GM12801 (cell line): ENCODE results near the gene KCNN3.

Source experiments
- TF ChIP-seq, protein P1 (sequence below): IDR thresholded peaks from one replicate; pipeline ENCODE4 v1.5.1; 2011; ENCODE audit warnings: control low read depth; ENCODE audit not compliant: insufficient read length; ENCODE audit errors: extremely low read depth

Gene KCNN3

DNA sequence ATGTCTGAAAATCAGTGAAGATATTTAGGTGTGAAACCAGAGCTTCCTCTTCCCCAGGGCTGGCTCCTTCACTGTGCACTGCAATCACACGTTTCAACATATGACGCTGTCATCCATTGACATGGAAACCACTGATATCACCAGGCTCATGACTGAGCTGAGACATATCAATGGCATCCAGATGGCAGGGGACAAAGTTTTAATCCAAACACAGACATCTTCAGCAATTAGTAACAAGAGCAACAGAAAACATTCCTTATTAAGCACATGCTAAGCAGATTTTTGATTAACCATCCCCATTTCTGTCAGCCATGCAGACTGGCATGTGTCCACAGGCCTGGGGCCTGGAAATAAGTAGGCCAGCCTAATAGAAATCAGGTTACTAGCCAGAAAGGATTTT lies 154.1 kb downstream of the KCNN3 start:
- TF ChIP-seq, protein P1, sequence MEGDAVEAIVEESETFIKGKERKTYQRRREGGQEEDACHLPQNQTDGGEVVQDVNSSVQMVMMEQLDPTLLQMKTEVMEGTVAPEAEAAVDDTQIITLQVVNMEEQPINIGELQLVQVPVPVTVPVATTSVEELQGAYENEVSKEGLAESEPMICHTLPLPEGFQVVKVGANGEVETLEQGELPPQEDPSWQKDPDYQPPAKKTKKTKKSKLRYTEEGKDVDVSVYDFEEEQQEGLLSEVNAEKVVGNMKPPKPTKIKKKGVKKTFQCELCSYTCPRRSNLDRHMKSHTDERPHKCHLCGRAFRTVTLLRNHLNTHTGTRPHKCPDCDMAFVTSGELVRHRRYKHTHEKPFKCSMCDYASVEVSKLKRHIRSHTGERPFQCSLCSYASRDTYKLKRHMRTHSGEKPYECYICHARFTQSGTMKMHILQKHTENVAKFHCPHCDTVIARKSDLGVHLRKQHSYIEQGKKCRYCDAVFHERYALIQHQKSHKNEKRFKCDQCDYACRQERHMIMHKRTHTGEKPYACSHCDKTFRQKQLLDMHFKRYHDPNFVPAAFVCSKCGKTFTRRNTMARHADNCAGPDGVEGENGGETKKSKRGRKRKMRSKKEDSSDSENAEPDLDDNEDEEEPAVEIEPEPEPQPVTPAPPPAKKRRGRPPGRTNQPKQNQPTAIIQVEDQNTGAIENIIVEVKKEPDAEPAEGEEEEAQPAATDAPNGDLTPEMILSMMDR = no peak

DNA sequence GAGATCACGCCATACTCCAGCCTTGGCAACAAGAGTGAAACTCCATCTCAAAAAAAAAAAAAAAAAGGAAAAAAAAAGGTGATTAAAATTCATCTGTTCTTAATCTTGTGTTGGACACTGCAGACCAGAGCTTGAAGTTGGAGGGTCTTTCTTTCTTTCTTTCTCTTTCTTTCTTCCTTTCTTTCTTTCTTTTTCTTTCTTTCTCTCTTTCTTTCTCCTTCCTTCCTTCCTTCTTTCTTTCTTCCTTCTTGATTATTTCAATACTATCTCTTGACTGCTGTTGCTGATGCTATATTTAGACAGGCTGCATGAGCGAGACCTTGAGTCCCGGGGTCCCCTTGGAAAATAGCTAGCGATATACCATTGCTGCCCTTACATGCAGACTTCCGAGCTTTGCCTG lies 154.7 kb downstream of the KCNN3 start:
- TF ChIP-seq, protein P1 = no peak

DNA sequence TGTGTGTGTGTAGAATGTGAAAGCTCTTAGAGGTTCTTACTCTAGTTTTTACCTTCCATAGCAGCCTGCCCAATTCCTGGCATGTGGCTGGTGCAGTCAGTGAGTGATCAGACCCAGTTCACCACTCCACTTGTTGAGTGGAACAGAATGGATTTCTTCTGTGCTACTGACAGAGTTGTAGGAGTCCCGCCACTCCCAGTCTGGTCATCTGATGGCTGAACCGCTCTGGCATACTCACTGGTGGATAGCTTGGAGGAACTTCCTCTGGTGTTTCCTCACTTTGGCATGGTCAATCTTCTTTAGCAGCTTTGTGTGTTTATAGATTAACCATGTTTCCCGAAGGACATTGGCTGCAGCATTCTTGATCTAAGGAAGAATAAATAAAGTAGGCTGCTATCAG lies 155.4 kb downstream of the KCNN3 start:
- TF ChIP-seq, protein P1 = no peak

DNA sequence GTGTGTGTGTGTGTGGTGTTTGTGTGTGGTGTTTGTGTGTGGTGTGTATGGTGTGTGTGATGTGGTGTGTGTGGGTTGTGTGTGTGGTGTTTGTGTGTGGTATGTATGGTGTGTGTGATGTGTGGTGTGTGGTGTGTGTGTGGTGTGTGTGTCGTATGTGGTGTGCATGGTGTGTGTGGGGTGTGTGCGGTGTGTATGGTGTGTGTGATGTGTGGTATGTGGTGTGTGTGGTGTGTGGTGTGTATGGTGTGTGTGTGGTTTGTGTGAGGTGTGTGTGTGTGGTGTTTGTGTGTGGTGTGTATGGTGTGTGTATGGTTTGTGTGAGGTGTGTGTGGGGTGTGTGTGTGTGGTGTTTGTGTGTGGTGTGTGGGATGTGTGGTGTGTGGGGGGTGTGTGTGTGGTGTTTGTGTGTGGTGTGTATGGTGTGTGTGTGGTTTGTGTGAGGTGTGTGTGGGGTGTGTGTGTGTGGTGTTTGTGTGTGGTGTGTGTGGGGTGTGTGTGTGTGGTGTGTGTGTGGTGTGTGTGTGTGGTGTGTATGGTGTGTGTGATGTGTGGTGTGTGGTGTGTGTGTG lies 155.9 kb downstream of the KCNN3 start:
- TF ChIP-seq, protein P1 = no peak

DNA sequence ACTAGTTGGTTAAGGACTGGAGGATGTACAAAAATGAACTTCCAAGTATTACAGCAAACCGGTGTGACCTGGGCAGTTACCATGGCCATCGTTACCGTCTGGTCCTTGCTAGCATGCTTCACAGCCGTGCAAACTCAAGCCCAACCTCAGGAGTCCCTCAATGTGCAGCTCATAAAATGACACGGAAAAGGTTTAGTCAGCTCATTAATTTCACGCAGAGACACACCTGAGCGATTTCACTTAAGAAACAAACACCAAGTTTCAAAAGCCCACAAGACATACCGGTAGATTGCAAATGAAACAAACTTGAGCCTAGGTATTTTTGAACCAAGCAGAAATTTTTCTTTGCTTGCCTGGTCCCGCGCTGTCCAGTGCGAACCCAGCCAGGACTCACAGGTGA lies 157.1 kb downstream of the KCNN3 start:
- TF ChIP-seq, protein P1 = no peak

DNA sequence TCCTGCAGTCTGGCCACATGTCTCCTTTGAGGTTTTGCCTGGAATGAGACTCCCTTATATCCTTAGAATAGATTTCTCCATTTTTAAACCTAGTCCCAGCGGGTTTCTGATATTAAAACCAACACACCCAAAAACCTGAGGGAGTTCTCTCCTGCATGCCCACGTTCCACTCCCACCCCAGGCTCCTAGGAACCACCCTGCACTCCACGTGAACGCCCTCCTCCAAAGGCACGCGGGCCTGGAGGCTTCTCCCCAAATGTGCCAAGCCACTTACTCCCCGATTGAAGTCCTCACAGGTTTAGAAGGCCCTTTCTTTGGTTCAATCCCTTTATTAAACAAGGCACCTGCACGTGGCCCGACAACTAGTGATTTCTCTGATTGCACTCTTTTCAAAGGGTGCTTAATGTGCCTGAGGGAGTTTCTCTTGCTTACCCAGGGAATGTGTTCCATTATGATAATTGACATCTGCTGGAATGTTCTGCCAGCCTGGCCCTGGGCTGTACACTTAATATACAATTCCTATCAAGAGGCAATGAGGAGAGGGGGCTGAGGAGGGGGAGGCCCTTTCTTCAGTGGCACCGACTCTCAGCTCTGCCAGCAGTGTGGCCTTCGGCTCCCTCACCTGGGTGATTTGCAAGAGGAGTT lies 157.8 kb downstream of the KCNN3 start:
- TF ChIP-seq, protein P1 = no peak

DNA sequence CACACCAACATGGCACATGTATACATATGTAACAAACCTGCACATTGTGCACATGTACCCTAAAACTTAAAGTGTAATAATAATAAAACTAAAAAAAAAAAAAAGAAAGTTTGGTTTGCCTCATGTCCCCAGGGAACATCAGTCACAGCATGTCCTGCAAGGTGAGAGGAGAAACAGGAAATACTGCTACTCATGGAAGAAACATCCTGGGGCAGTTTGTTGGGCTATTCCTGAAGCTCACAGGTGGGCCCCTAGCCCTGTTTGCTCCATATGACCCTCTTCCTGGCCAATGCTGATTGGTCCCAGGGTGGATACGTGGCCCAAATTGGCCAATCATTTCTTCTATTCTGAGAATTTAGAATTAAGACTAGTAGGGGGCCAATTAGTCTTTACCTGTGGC lies 158.7 kb downstream of the KCNN3 start:
- TF ChIP-seq, protein P1 = no peak
